Keratinocyte (primary cell): ENCODE measurements around the gene HSD17B1. TPM values are rescaled to one million over a fixed set of nuclear protein-coding genes. Genes with fewer than 3 reads are reported as not detected.

Source experiments
- DNase-seq: peaks from one replicate; pipeline ENCODE4 v3.0.0-alpha.2; 2011; ENCODE audit warnings: low read depth, missing footprints, low spot score
- FAIRE-seq: peaks from 2 replicates; lab custom pipeline; 2011; peaks lifted over from hg19 to GRCh38; lab: Jason Lieb, UNC
- H2AFZ ChIP-seq: 2 replicates; pipeline ENCODE4 v1.6.0; 2012; ENCODE audit warnings: low read length, control low read depth, inconsistent platforms; ENCODE audit not compliant: control insufficient read depth
- H3K27ac ChIP-seq: 2 replicates; pipeline ENCODE4 v1.5.1; 2011; ENCODE audit warnings: low read length; ENCODE audit not compliant: control insufficient read depth, insufficient read depth
- H3K27me3 ChIP-seq: 3 replicates; pipeline ENCODE4 v1.6.0; 2011; ENCODE audit warnings: low read length; ENCODE audit not compliant: control insufficient read depth, insufficient read depth; ENCODE audit errors: extremely low read depth
- H3K36me3 ChIP-seq, 2 experiments: 2 replicates in 1 of 2; 3 replicates in 1 of 2; pipeline ENCODE4 v1.5.1; 2011; ENCODE audit warnings: low read length in 2 of 2, mild to moderate bottlenecking in 1 of 2; ENCODE audit not compliant: control insufficient read depth in 2 of 2, insufficient read depth in 2 of 2; ENCODE audit errors: extremely low read depth in 1 of 2
- H3K4me1 ChIP-seq: 3 replicates; pipeline ENCODE4 v1.5.1; 2011; ENCODE audit warnings: low read length; ENCODE audit not compliant: control insufficient read depth, insufficient read depth; ENCODE audit errors: extremely low read depth
- H3K4me2 ChIP-seq: 3 replicates; pipeline ENCODE4 v1.6.0; 2011; ENCODE audit warnings: low read depth, low read length; ENCODE audit not compliant: control insufficient read depth, insufficient read depth; ENCODE audit errors: extremely low read depth
- H3K4me3 ChIP-seq, 3 experiments: fragments of 200-600 bp in 1 of 3; sonication (generic) in 1 of 3; 2 replicates in 2 of 3; 3 replicates in 1 of 3; pipeline ENCODE4 v1.5.1; 2011 to 2016; ENCODE audit warnings: low read length in 3 of 3, mild to moderate bottlenecking in 3 of 3, control low read depth in 2 of 3, inconsistent platforms in 1 of 3, low read depth in 1 of 3, mixed read lengths in 1 of 3, mixed run types in 1 of 3, moderate library complexity in 1 of 3; ENCODE audit not compliant: control insufficient read depth in 2 of 3, insufficient read depth in 2 of 3; ENCODE audit errors: extremely low read depth in 1 of 3
- H3K79me2 ChIP-seq: 2 replicates; pipeline ENCODE4 v1.6.0; 2012; ENCODE audit warnings: low read length; ENCODE audit not compliant: control insufficient read depth, insufficient read depth
- H3K9ac ChIP-seq: 3 replicates; pipeline ENCODE4 v1.6.0; 2011; ENCODE audit warnings: low read length; ENCODE audit not compliant: control insufficient read depth, insufficient read depth; ENCODE audit errors: extremely low read depth
- H3K9me1 ChIP-seq: 3 replicates; pipeline ENCODE4 v1.6.0; 2011; ENCODE audit warnings: low read length; ENCODE audit not compliant: control insufficient read depth, insufficient read depth; ENCODE audit errors: extremely low read depth
- H3K9me3 ChIP-seq: 2 replicates; pipeline ENCODE4 v1.5.1; 2012; ENCODE audit warnings: low read depth, low read length; ENCODE audit not compliant: control insufficient read depth
- H4K20me1 ChIP-seq: 3 replicates; pipeline ENCODE4 v1.6.0; 2011; ENCODE audit warnings: low read length; ENCODE audit not compliant: control insufficient read depth, insufficient read depth; ENCODE audit errors: extremely low read depth
- EZH2 ChIP-seq: IDR thresholded peaks from one replicate; pipeline ENCODE4 v1.6.1; 2012; ENCODE audit warnings: inconsistent platforms, mild to moderate bottlenecking, low read length, moderate library complexity
- dilution Hi-C: fragments of 300-500 bp; cut with MboI; formaldehyde crosslinking; loops from one replicate; pipeline ENCODE4 v1.7.0; 2020; ENCODE audit warnings: low sequenced_read_pairs; ENCODE audit not compliant: extremely low pct_ligation_motif_present
- polyA plus RNA-seq, 5 experiments: library from polyadenylated mRNA; depleted of rRNA in 3 of 5; stranded (reverse) in 3 of 5; stranded (forward) in 1 of 5; unstranded in 1 of 5; fragments of >200 nt; gene quantifications; 1 replicate in 1 of 5; 2 replicates in 3 of 5; 3 replicates in 1 of 5; pipeline versions ENCODE4 v1.2.1 to v1.2.3, GENCODE V29; 2011 to 2012; ENCODE audit warnings: missing spikeins in 2 of 5, low read depth in 1 of 5, low replicate concordance in 1 of 5
- TF ChIP-seq, protein P1 (sequence below), 3 experiments: IDR thresholded peaks in 1 of 3; conservative IDR thresholded peaks in 1 of 3; optimal IDR thresholded peaks in 1 of 3; 2 replicates in 2 of 3; 3 replicates in 1 of 3; pipeline versions ENCODE3 to v1.5.1; 2011; ENCODE audit warnings: low read length in 3 of 3, mild to moderate bottlenecking in 3 of 3, moderate library complexity in 2 of 3, control low read depth in 1 of 3, inconsistent platforms in 1 of 3; ENCODE audit not compliant: insufficient read depth in 2 of 3; ENCODE audit errors: extremely low read depth in 1 of 3

HSD17B1 gene
- polyA plus RNA-seq, 1 donor (not counting 4 experiments of a cell fraction or from before 2014, with no cell fraction given): 5.3 TPM

- Histone ChIP-seq H3K4me2 (no peak overlapping the region), H4K20me1 (no peaks in the 10 kb centered on the region), H3K4me3 (no peak overlapping the region), H3K4me1 (peaks cover 22% of the 10 kb centered on the region), H3K79me2 (peaks cover 22% of the 10 kb centered on the region), H3K9me1 (no peaks in the 10 kb centered on the region), H3K9ac (no peak overlapping the region), H3K9me3 (no peaks in the 10 kb centered on the region), H3K36me3 (peaks cover 6 to 16% of the 10 kb centered on the region in 2 experiments), H3K27me3 (no peaks in the 10 kb centered on the region), H2AFZ (no peak overlapping the region), H3K27ac (no peak overlapping the region)
- TF ChIP-seq, protein P1, sequence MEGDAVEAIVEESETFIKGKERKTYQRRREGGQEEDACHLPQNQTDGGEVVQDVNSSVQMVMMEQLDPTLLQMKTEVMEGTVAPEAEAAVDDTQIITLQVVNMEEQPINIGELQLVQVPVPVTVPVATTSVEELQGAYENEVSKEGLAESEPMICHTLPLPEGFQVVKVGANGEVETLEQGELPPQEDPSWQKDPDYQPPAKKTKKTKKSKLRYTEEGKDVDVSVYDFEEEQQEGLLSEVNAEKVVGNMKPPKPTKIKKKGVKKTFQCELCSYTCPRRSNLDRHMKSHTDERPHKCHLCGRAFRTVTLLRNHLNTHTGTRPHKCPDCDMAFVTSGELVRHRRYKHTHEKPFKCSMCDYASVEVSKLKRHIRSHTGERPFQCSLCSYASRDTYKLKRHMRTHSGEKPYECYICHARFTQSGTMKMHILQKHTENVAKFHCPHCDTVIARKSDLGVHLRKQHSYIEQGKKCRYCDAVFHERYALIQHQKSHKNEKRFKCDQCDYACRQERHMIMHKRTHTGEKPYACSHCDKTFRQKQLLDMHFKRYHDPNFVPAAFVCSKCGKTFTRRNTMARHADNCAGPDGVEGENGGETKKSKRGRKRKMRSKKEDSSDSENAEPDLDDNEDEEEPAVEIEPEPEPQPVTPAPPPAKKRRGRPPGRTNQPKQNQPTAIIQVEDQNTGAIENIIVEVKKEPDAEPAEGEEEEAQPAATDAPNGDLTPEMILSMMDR (optimal IDR thresholded peaks at IDR 0.05 in 1 of 3, IDR thresholded peaks at IDR 0.05 in 1 of 3, conservative IDR thresholded peaks at IDR 0.05 in 1 of 3; ENCODE audit: extremely low read depth in 1 of 3, insufficient read depth in 2 of 3, low read length in 3 of 3): no peak
- no peak for TF ChIP-seq EZH2
- DNase-seq (no peak), FAIRE-seq (no peak)
- dilution Hi-C loops: no loop called here
Observed at GRCh38 chr17:42560246-42560645, 7.5 kb downstream of the HSD17B1 start.

DNA sequence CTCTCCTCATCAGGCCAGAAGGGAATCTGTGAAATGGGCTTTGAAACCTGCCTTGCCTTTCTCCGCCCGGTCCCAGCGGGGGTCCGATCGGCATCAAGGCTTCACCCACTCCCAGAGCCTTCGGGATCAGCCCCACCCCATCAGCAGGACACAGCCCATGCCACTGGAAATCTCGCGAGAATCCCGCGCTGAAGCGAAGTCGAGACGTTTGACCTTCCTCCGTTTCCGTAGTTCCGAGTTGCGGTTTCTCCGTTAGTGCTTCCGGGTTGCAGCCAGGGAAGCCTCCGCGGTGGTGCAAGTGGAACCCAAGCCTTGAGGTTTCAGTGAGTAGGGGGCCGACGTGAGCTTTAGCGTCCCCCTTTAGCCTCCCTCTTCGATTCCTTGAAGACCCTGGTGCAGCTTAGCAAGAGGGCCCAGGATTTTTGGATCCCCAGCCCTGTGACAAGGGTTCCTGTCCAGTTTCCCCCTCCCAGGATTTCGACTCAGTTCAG lies 9.2 kb downstream of the HSD17B1 start, which contains the start of gene COASY:
Gene COASY (plus strand): TSS at position 252 of the 491 bp plus-strand sequence. CDS start 475 bp downstream, outside the sequence.
- H3K4me3 ChIP-seq: peak within 1 kb of the TSS; percentile 78 to 97 (median 96)
- H3K9me3 ChIP-seq: no peaks in the 10 kb centered on the region
- DNase-seq: peak; percentile 82
- peak; percentile 79 for FAIRE-seq
- H3K27ac ChIP-seq: peak within 1 kb of the TSS; percentile 88
- TF ChIP-seq, protein P1 (optimal IDR thresholded peaks at IDR 0.05 in 1 of 3, IDR thresholded peaks at IDR 0.05 in 1 of 3, conservative IDR thresholded peaks at IDR 0.05 in 1 of 3; ENCODE audit: extremely low read depth in 1 of 3, insufficient read depth in 2 of 3, low read length in 3 of 3): no peak
- TF ChIP-seq EZH2: no peak
- no peaks in the 10 kb centered on the region for H3K27me3 ChIP-seq
- H3K4me1 ChIP-seq: peaks cover 27% of the 10 kb centered on the region
- H3K9me1 ChIP-seq: no peaks in the 10 kb centered on the region
- peak within 1 kb of the TSS; percentile 94 for H3K9ac ChIP-seq
- peaks cover 22% of the 10 kb centered on the region for H3K79me2 ChIP-seq
- H2AFZ ChIP-seq: peak within 1 kb of the TSS; percentile 73
- peaks cover 10 to 28% of the 10 kb centered on the region in 2 experiments for H3K36me3 ChIP-seq
- dilution Hi-C loops: no loop called here
- peak within 1 kb of the TSS; percentile 83 for H3K4me2 ChIP-seq
- H4K20me1 ChIP-seq: no peaks in the 10 kb centered on the region
